Activated T-helper 1 cell treated with anti-CD3 and anti-CD28 coated beads, Interleukin-2, amount 50 U/mL, for 16 hours (primary cell): ENCODE data around the gene SIM1.
"Not testable (repeated sequence)": the region's sequence is repeated elsewhere in the genome, so short reads cannot be mapped to it uniquely, and the experiment has no call there.

Experiments used
- DNase-seq, 2 donors: peaks; one replicate each; pipeline ENCODE4 v3.0.0-alpha.2; 2020; ENCODE audit warnings: low read depth in 1 of 2, low spot score in 1 of 2

The SIM1 gene

DNA sequence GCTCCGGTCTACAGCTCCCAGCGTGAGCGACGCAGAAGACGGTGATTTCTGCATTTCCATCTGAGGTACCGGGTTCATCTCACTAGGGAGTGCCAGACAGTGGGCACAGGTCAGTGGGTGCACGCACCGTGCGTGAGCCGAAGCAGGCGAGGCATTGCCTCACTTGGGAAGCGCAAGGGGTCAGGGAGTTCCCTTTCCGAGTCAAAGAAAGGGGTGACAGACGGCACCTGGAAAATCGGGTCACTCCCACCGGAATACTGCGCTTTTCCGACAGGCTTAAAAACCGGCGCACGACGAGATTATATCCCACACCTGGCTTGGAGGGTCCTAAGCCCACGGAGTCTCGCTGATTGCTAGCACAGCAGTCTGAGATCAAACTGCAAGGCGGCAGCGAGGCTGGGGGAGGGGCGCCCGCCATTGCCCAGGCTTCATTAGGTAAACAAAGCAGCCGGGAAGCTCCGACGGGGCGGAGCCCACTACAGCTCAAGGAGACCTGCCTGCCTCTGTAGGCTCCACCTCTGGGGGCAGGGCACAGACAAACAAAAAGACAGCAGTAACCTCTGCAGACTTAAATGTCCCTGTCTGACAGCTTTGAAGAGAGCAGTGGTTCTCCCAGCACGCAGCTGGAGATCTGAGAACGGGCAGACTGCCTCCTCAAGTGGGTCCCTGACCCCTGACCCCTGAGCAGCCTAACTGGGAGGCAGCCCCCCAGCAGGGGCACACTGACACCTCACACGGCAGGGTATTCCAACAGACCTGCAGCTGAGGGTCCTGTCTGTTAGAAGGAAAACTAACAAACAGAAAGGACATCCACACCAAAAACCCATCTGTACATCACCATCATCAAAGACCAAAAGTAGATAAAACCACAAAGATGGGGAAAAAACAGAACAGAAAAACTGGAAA is 109.7 kb downstream of the SIM1 start:
- not testable (repeated sequence) for DNase-seq

DNA sequence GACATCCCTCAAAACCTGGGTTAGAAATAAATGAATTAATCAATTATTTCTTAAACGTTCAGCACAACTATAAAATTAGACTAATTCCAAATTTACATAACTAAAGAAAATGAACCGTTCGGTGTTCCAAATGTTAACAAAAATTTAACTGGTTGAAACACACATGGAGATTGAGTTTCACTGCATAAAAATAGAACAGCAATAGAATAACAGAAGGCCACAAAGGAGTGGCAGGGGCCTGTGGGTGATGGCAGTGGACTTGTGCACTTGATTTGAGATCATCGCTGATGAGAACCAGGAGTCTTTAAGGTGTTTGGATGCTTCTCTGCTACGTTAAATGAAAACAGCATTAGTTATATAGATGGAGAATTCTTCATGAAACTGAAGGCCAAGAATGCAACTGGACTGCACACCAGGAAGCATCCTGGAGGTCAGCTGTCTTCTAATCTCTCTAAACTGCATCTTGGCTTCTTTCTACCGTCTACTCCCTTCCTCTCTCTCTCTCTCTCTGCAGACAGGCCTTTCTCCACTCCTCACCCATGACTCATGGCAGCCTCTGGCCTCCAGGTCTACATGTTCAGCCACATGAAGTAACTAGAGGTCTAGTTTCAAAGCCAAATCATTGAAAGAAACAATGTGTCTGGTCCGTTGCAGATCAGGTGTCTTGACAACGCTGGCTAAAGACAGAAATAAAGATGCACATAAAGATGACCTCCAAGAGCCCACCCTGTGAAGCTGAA is 111.3 kb downstream of the SIM1 start:
- no peak for DNase-seq

DNA sequence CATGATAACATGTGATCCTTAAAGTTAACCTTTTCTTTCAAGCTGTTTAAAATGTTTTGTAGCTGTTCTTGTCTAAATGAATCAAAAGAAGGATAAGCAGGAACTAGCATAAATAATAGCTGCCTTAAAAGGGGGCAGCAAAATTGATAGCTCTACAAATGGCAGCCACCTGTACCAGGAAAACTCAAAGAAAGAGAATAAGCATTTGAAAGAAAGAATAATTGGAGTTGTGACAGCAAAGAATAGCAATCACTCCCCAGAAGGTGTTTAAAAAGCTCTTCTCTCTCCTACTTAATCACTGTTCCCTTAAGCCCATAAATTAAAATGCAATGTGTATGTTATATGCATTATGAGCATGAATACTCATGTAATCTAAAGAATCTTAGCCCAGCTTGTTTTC is 114.6 kb downstream of the SIM1 start:
- no peak for DNase-seq

DNA sequence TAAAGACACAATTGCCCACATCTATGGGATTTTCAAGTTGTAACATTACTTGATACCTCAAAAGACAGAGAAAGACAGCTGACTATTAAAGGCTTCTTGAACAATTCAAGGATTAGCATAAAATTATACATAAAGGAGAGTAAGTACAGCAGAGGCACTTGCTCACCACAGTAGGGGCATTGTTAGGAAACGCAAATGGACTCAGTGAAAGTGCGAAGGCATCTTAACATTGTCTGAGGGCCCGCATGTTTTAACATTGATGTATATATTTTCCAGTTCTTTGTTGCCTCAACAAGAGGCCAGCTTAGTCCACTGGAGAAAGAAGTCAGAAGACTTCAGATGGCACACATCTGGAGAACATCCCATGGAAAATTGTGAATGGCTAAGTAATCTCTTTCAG is 115.4 kb downstream of the SIM1 start:
- DNase-seq = no peak

DNA sequence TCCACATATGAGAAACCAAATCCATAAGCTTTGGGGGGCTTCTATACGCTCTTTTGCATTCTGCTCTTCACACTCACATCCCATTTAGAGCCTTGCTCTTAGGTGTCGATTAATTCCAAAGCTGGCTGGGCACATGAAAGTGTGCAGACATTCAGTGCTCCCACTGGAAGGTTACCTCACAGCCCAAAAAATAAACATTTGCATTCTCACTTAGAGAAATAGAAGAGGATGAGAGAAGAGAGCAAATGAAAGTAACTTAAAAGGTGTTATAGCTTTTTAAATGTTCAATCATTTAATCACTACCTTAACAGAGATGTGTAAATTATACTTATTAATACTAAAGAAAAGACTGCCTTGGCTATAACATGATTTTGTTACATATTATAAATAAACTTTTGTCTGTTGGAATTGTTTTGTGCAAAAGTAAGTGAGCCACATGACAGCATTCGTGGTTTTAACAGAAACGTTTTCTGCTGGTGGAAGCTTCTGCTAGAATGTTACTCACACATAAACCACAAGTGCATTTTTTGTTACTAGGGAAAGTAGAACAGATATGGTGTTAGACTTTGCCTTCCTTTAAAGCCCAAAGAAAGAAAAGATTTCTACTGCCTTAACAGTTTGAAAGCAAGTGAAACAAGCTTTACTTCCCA is 116.7 kb downstream of the SIM1 start:
- no peak for DNase-seq

DNA sequence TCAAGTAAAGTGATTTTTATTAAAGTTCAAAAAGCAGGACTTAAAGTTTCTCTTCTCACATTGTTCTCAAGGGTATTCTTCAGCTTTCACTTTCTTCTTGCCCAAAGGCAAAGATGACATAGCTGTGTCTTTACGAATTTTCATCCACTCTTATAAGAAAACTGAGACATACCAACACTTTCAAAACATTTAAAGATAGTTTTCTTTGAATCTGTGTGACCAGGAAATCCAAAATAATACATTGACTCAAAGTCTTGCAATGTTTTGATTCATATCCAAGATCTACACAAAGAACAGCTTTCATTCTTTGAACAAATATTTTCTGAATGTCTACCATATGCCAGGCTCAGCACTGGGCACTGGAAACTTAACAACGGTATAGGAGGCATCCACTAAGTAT is 117.9 kb downstream of the SIM1 start:
- DNase-seq = no peak

DNA sequence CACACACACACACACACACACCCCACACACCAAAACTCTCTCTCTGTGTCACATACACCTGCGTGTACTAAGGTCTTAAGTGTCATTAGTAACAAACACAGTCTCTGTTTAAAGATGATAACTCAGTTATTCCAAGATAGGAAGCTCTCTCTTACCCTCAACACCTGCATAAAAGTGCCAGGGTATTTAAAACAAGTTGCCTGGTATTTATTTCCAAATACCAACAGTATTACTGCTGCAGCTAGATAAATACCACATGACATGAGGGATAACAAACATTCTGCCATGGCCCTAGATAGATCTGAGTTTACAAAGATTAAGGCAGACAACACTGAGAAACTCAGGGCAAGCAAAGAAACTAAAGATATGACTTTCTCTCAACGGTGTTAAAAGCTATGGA is 118.5 kb downstream of the SIM1 start:
- DNase-seq = no peak

DNA sequence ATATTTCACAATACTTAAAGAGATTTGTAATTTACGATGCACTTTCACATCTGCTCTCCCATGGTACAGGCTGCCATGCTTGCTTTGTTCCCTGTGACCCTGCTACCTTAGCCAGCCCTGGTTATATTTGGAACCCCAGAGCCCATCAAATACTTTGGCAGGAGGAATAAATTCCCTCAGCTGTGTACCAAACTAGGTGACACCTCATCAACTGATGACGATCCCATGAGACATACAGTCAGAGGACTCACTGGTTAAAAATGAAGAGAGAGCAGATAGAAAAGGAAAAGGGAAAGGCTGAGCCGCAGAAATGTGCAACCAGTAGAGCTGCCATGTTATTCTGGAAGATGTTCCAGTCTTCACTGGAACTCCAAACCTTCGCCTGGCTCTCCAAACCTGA is 120.0 kb downstream of the SIM1 start:
- no peak for DNase-seq

DNA sequence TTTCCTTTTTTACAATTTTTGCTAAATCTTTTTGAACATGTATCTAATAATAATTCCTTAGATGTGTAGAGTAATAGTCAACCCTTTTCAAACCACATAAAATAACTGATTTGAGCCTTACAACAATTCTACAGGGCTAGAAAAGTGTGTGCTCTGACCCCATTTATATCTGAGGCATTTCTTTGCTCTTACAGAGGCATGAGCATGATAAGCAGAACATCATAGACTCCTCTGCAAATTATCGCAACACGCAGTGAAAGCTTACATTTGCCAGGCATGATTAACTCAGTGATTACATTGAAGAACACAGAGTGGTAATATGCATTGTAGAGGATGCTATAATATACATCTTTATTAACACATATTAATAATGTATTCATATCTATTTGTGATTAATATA is 120.4 kb downstream of the SIM1 start:
- DNase-seq = no peak

DNA sequence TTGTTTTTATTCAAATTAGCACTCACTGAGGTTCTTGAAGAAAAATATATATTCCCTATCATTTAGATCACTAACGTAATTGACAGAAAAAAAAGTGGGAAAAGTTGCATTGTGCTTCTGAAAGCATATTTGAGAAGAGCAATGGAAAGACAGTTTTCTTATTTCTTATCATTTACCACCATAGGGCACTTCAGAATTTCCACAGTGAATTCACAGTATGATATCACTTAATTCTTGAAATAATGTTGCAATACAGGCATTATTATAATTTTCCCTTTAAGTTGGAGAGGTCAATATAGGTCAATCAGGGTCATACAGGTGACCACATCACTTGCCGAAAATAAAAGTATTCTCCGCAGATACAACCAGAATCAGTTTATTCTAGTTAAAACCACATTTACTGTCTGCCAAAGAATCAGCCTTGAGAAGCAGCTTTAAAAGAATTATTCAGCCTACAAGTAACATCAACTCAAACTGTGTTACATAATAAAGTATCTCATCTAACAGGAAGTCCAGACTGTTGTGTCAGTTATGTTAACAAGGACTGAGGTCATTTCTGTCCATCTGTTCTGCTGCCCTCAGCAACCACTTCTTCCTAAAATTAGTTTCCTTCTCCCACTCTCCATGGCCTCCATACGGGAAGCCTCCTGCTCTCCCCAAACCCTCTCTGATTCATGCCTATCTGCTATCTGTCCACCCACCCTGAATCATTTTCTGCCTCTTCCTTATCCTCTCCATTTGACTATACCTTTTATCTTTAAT is 121.2 kb downstream of the SIM1 start:
- no peak for DNase-seq

DNA sequence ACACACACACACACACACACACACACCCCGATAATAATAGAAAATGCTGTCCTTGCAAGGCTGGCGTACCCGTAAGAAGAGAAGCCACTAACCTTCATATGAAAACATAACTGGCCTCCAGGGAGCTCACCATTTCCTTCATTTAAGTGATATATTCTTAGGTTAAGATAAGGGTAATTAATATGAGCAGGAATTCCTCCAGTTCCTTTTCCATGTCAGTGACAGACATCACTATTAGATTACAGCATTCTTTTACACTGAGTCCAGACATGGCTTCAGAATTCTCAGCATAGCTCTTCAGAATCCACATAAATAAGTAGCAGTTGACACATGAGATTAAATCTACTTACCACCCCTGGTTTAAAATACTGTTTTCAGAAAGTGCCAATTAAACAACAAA is 121.9 kb downstream of the SIM1 start:
- no peak for DNase-seq

DNA sequence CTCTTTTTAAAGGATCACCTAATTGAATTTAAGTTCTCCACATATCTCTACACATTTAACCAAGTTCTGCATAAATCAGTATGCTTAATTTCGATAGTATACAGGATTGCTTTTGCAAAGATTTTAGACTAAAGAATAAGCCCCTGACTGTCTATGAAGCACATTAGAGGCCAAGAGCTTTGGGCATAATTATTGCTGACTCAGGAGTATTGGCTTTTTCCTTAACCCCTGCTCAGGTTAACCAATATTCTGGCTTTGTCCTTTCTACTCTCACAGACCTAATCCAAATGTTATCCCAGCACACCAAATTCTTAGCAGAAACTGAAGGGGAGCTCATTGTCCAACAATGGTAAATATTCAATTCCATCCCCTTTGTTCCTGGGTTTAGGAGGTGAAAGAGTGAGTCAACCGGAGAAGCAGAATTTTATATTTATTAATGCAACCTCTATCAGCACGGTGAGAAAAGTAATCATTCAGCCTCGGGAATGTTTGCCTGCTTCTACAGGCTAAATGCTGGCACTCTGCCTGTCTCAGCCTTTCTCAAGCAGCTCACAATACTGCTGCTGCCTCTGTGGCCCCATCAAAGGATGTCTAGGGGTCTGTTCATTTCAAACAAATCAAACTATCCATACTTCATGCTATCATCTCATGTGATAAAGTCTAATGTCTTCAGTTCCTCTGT is 125.0 kb downstream of the SIM1 start:
- no peak for DNase-seq

DNA sequence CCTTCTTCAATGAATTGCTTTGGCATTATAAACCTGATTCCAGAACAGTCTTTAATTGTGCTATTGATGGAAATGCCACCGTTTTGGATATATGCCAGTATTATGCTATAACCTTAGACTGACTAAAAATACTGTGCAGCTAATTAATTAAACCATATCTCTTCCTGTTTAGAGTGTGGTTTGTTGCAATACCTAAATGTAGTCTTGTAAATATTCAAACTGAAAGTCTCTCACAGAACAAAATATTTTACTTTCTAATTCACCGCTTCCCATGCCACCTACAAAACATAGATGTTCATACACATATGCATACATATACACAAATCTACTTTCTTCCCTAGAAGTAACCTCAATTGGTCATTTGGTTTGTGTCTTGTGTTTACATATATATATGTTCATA is 126.6 kb downstream of the SIM1 start:
- no peak for DNase-seq

DNA sequence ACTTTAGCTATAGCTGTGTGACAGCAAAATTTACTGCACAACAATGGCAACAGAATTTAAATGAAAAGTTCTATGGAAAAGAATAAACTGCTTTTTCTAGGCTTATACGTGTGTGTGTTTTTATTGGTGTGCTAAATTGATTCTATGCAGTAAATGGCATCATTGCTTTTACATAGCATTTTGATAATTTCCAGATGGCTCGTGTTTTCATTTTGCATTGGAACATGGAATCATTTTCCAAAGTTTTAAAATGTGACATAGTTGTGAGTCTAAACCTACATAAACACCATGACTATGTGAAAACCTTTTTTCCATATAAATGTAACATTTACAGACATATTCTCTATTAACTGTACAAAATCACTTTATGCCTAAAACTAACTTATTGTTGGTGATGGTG is 127.8 kb downstream of the SIM1 start:
- no peak for DNase-seq

DNA sequence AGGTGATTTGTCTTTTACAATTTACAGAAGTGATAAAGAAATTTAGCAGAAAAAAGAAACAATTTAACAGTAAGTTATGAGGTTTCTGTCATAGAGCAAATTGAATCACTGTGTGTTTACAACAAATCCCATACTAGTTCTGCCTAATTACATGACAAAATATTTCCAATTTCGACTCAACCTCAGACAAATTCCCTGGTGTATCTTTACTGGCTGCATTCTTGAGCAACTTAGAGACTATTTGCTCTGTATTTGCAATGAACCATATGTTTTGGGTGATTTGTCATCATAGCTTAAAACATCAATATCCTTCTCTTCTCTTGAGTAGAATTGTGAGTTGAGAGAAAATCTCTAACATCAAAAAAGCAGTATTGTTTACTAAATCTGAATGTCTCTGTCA is 128.7 kb downstream of the SIM1 start:
- DNase-seq = no peak
